Central memory CD4-positive, alpha-beta T cell (primary cell): ENCODE measurements around the gene PPIP5K1.

Experiments used
- DNase-seq: peaks from one replicate; pipeline ENCODE4 v3.0.0; 2022

PPIP5K1 gene

GRCh38 chr15:43484455-43484854 is 105.6 kb downstream of the PPIP5K1 start:
- DNase-seq: no peak
